A204.1 (cell line): Measurements from ENCODE around the gene DNAI4.
A peak's percentile ranks its signal among the peaks of the same experiment; 100 is the strongest.
"Not testable (repeated sequence)": the region's sequence is repeated elsewhere in the genome, so short reads cannot be mapped to it uniquely, and the experiment has no call there.

Source experiments
- FAIRE-seq: peaks from 2 replicates; lab custom pipeline; 2012; peaks lifted over from hg19 to GRCh38; lab: Jason Lieb, UNC

The DNAI4 gene

GRCh38 chr1:66924756-66925557, at the start of gene DNAI4, which contains the start of gene MIER1:
Gene DNAI4 (minus strand): TSS chr1:66924856. CDS start chr1:66924831, 25 bp downstream.
Gene MIER1 (plus strand): TSS chr1:66924990. CDS start chr1:66925029, 39 bp downstream.
- FAIRE-seq, result peak; percentile 98

GRCh38 chr1:66968574-66968973, 43.9 kb upstream of the DNAI4 start:
- no peak for FAIRE-seq

GRCh38 chr1:66966188-66966873, 41.7 kb upstream of the DNAI4 start:
- FAIRE-seq, result not testable (repeated sequence)

GRCh38 chr1:66957938-66958337, 33.3 kb upstream of the DNAI4 start:
- no peak for FAIRE-seq

GRCh38 chr1:66954208-66954607, 29.6 kb upstream of the DNAI4 start:
- no peak for FAIRE-seq

GRCh38 chr1:66951513-66951912, 26.9 kb upstream of the DNAI4 start:
- FAIRE-seq, result no peak

- no peak for FAIRE-seq
Measured at GRCh38 chr1:66947267-66947666, 22.6 kb upstream of the DNAI4 start.

GRCh38 chr1:66945316-66945715, 20.7 kb upstream of the DNAI4 start:
- no peak for FAIRE-seq

GRCh38 chr1:66944330-66945274, 19.9 kb upstream of the DNAI4 start:
- no peak for FAIRE-seq

GRCh38 chr1:66943361-66943969, 18.8 kb upstream of the DNAI4 start:
- no peak for FAIRE-seq

GRCh38 chr1:66940981-66941380, 16.3 kb upstream of the DNAI4 start:
- no peak for FAIRE-seq

GRCh38 chr1:66938613-66939012, 14.0 kb upstream of the DNAI4 start:
- peak; percentile 21 for FAIRE-seq

- FAIRE-seq, result peak; percentile 51
Measured at GRCh38 chr1:66937529-66938234, 13.0 kb upstream of the DNAI4 start.

- peak; percentile 53 for FAIRE-seq
Measured at GRCh38 chr1:66933887-66934700, 9.4 kb upstream of the DNAI4 start.

- no peak for FAIRE-seq
Measured at GRCh38 chr1:66932291-66932690, 7.6 kb upstream of the DNAI4 start.

- FAIRE-seq, result no peak
Measured at GRCh38 chr1:66931590-66931989, 6.9 kb upstream of the DNAI4 start.

- no peak for FAIRE-seq
Measured at GRCh38 chr1:66930823-66931174, 6.1 kb upstream of the DNAI4 start.

- FAIRE-seq, result no peak
Measured at GRCh38 chr1:66929999-66930822, 5.6 kb upstream of the DNAI4 start.

- no peak for FAIRE-seq
Measured at GRCh38 chr1:66929691-66929998, 5.0 kb upstream of the DNAI4 start.

- no peak for FAIRE-seq
Measured at GRCh38 chr1:66929146-66929688, 4.6 kb upstream of the DNAI4 start.
